GM23338 (cell line): ENCODE measurements around the gene PMVK. TPM values are rescaled to one million over a fixed set of nuclear protein-coding genes. Genes with fewer than 3 reads are reported as not detected.

Experiments used
- ATAC-seq: fragments of 200-7000 bp; cut with Tn5 transposase; 3 replicates; pipeline ENCODE4 v1.9.1; 2020
- DNase-seq: peaks from one replicate; pipeline ENCODE4 v3.0.0-alpha.2; 2015; ENCODE audit warnings: low spot score
- H2AFZ ChIP-seq: fragments of 200-600 bp; sonication (generic); 2 replicates; pipeline ENCODE4 v1.8.0; 2016; ENCODE audit warnings: antibody characterized with exemption, mild to moderate bottlenecking, moderate library complexity
- H3F3A ChIP-seq: fragments of 200-600 bp; sonication (generic); replicated peaks from 2 replicates; pipeline ENCODE4 v1.8.0; 2017; ENCODE audit warnings: antibody characterized with exemption, mixed run types, low read depth
- H3K27ac ChIP-seq: fragments of 200-600 bp; sonication (generic); 2 replicates; pipeline ENCODE4 v1.6.1; 2016; ENCODE audit warnings: low read depth
- H3K27me3 ChIP-seq: fragments of 200-600 bp; sonication (generic); 2 replicates; pipeline ENCODE4 v1.8.0; 2016; ENCODE audit warnings: mild to moderate bottlenecking, mixed run types, moderate library complexity; ENCODE audit not compliant: insufficient read depth
- H3K36me3 ChIP-seq: fragments of 200-600 bp; sonication (generic); 2 replicates; pipeline ENCODE4 v1.8.0; 2016; ENCODE audit warnings: mild to moderate bottlenecking; ENCODE audit not compliant: insufficient read depth
- H3K4me1 ChIP-seq: fragments of 200-600 bp; sonication (generic); 2 replicates; pipeline ENCODE4 v1.8.0; 2016; ENCODE audit warnings: mild to moderate bottlenecking, moderate library complexity; ENCODE audit not compliant: insufficient read depth
- H3K4me2 ChIP-seq: fragments of 200-600 bp; sonication (generic); 2 replicates; pipeline ENCODE4 v1.7.1; 2017; ENCODE audit warnings: mixed run types
- H3K4me3 ChIP-seq: fragments of 200-600 bp; sonication (generic); 2 replicates; pipeline ENCODE4 v1.6.1; 2016; ENCODE audit warnings: mixed run types
- H3K79me2 ChIP-seq: fragments of 200-600 bp; sonication (generic); replicated peaks from 2 replicates; pipeline ENCODE4 v1.8.0; 2017; ENCODE audit warnings: mild to moderate bottlenecking; ENCODE audit not compliant: insufficient read depth
- H3K9me2 ChIP-seq: fragments of 200-600 bp; sonication (generic); 2 replicates; pipeline ENCODE4 v1.8.0; 2017; ENCODE audit not compliant: insufficient read depth
- H4K20me1 ChIP-seq: fragments of 200-600 bp; sonication (generic); replicated peaks from 2 replicates; pipeline ENCODE4 v1.8.0; 2017; ENCODE audit warnings: mild to moderate bottlenecking; ENCODE audit not compliant: insufficient read depth
- H3K27ac Mint-ChIP-seq: 2 replicates; pipeline ENCODE4 v1.8.0; 2020; ENCODE audit warnings: inconsistent platforms, mild to moderate bottlenecking, moderate library complexity, mixed read lengths
- H3K27me3 Mint-ChIP-seq: 3 replicates; pipeline ENCODE4 v1.8.0; 2022; ENCODE audit warnings: low read depth, mild to moderate bottlenecking, moderate library complexity, mixed read lengths, inconsistent platforms; ENCODE audit not compliant: insufficient read depth, poor library complexity
- H3K36me3 Mint-ChIP-seq: 3 replicates; pipeline ENCODE4 v1.8.0; 2021; ENCODE audit warnings: low read depth, mild to moderate bottlenecking, inconsistent platforms, moderate library complexity, mixed read lengths
- H3K4me1 Mint-ChIP-seq: 3 replicates; pipeline ENCODE4 v1.8.0; 2020; ENCODE audit warnings: mild to moderate bottlenecking, inconsistent platforms, mixed read lengths
- H3K4me3 Mint-ChIP-seq: 3 replicates; pipeline ENCODE4 v1.8.0; 2021; ENCODE audit warnings: moderate library complexity, mild to moderate bottlenecking, inconsistent platforms, mixed read lengths
- H3K9me3 Mint-ChIP-seq: 3 replicates; pipeline ENCODE4 v1.8.0; 2020; ENCODE audit warnings: moderate library complexity, mild to moderate bottlenecking, inconsistent platforms, mixed read lengths
- CREB1 ChIP-seq: fragments of 250-450 bp; sonication (Bioruptor Pico); IDR thresholded peaks from 2 replicates; pipeline ENCODE4 v1.5.0; 2020; ENCODE audit warnings: low read depth, mild to moderate bottlenecking, moderate library complexity
- CTCF ChIP-seq, 2 experiments: fragments of 200-600 bp in 1 of 2; sonication (generic) in 1 of 2; conservative IDR thresholded peaks; 2 replicates each; pipeline versions ENCODE4 v1.5.1 to v1.6.1; 2016 to 2017; ENCODE audit warnings: antibody characterized with exemption in 2 of 2, low read depth in 2 of 2, mild to moderate bottlenecking in 2 of 2, moderate library complexity in 1 of 2
- EZH2 ChIP-seq: fragments of 200-600 bp; sonication (generic); IDR thresholded peaks from one replicate; pipeline ENCODE4 v1.8.0; 2017; ENCODE audit warnings: antibody characterized with exemption, mild to moderate bottlenecking, low read depth; ENCODE audit not compliant: unreplicated experiment
- JUNB ChIP-seq: IDR thresholded peaks from one replicate; pipeline ENCODE4 v1.6.1; 2016; ENCODE audit warnings: antibody characterized with exemption; ENCODE audit not compliant: unreplicated experiment
- POLR2AphosphoS5 ChIP-seq: IDR thresholded peaks from 2 replicates; pipeline ENCODE4 v1.6.1; 2016; ENCODE audit warnings: antibody characterized with exemption, low read depth
- STAT1 ChIP-seq: IDR thresholded peaks from one replicate; pipeline ENCODE4 v1.6.1; 2016; ENCODE audit warnings: antibody characterized with exemption; ENCODE audit not compliant: unreplicated experiment
- ZNF331 ChIP-seq: fragments of 250-450 bp; sonication (Bioruptor Pico); IDR thresholded peaks from 2 replicates; pipeline ENCODE4 v1.5.0; 2020; ENCODE audit warnings: low read depth, mild to moderate bottlenecking, moderate library complexity
- polyA plus RNA-seq: library from polyadenylated mRNA; unstranded; fragments of >200 nt; fragmentation: Nextera tagmentation; extraction: Ambion mirVana; gene quantifications from 2 replicates; pipeline ENCODE4 v1.2.1, GENCODE V29; 2016
- total RNA-seq: library from RNA; depleted of rRNA; stranded (reverse); fragments of >200 nt; shearing (Covaris generic); gene quantifications from 2 replicates; pipeline ENCODE4 v1.2.3, GENCODE V29; 2014
- TF ChIP-seq, protein P1 (sequence below): IDR thresholded peaks from 2 replicates; pipeline ENCODE4 v1.6.1; 2016; ENCODE audit warnings: antibody characterized with exemption
- TF ChIP-seq, protein P2 (sequence below): fragments of 250-450 bp; sonication (Bioruptor Pico); IDR thresholded peaks from 2 replicates; pipeline ENCODE4 v1.5.0; 2020; ENCODE audit warnings: mild to moderate bottlenecking, moderate library complexity

PMVK gene
- total and polyA plus RNA-seq, 2 experiments from 2014 or later: 8.1 to 25.0 TPM

DNA sequence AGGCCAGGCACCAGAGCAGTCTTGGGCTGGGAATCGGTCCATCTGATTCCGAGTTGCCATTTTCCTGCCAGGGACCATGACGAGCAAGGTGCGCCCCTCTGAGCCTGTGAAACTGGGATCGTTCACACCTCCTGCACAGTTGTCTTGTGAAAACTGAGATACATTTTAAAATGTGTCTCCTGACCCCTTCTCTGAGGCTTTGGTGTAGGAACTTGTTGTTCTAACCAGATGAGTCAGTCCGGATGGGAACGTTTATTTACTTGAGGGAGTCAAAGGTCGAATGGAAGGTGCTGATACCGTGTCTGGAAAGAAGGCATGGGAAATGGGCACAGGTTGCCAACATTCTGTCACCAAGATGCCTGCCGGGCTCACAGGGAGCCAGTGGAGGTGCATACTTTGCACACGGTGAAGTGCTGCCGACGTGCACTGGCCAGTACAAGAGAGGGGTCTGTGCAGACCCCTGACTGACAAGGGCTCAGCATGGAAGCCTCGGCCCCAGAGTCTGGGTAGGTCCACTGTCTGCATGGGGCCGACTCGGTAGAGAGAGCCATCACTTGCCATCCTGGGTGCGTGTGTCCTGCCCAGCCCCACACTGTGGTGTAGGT, 59.0 kb downstream of the PMVK start:
- no peaks in the 10 kb centered on the region for H3K4me1 ChIP-seq
- H3K79me2 ChIP-seq: no peaks in the 10 kb centered on the region
- no peaks in the 10 kb centered on the region for H3K27me3 ChIP-seq
- TF ChIP-seq JUNB (no peak), STAT1 (no peak), EZH2 (no peak), CREB1 (no peak), ZNF331 (CRISPR knock-in tag) (no peak), POLR2AphosphoS5 (no peak), CTCF (conservative IDR thresholded peaks at IDR 0.05; ENCODE audit: low read depth in 2 of 2) (no peak)
- TF ChIP-seq, protein P1, sequence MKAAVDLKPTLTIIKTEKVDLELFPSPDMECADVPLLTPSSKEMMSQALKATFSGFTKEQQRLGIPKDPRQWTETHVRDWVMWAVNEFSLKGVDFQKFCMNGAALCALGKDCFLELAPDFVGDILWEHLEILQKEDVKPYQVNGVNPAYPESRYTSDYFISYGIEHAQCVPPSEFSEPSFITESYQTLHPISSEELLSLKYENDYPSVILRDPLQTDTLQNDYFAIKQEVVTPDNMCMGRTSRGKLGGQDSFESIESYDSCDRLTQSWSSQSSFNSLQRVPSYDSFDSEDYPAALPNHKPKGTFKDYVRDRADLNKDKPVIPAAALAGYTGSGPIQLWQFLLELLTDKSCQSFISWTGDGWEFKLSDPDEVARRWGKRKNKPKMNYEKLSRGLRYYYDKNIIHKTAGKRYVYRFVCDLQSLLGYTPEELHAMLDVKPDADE: no peak
- Mint-ChIP-seq H3K4me1 (peaks cover 2% of the 10 kb centered on the region; the same call in 1 of the 3 replicates), H3K9me3 (no peaks in the 10 kb centered on the region; the same call in 2 of the 3 replicates), H3K27ac (no peak overlapping the region), H3K36me3 (no peaks in the 10 kb centered on the region), H3K27me3 (peaks cover 15% of the 10 kb centered on the region), H3K4me3 (no peak overlapping the region)
- no peak for ATAC-seq
- no peak overlapping the region for H3K4me2 ChIP-seq
- H3K4me3 ChIP-seq: no peak overlapping the region
- H3K27ac ChIP-seq: no peak overlapping the region
- H2AFZ ChIP-seq: no peak overlapping the region
- no peaks in the 10 kb centered on the region for H3K9me2 ChIP-seq
- no peaks in the 10 kb centered on the region for H3K36me3 ChIP-seq
- no peaks in the 10 kb centered on the region for H3F3A ChIP-seq
- no peak for DNase-seq
- no peaks in the 10 kb centered on the region for H4K20me1 ChIP-seq

GRCh38 chr1:154876842-154877369, 59.6 kb downstream of the PMVK start:
- Mint-ChIP-seq H3K4me1 (peaks cover 2% of the 10 kb centered on the region; the same call in 1 of the 3 replicates), H3K4me3 (no peak overlapping the region), H3K27me3 (peaks cover 15% of the 10 kb centered on the region), H3K9me3 (no peaks in the 10 kb centered on the region; the same call in 2 of the 3 replicates), H3K27ac (no peak overlapping the region), H3K36me3 (no peaks in the 10 kb centered on the region)
- H4K20me1 ChIP-seq: no peaks in the 10 kb centered on the region
- H3K9me2 ChIP-seq: no peaks in the 10 kb centered on the region
- no peaks in the 10 kb centered on the region for H3K27me3 ChIP-seq
- no peaks in the 10 kb centered on the region for H3K4me1 ChIP-seq
- H3K36me3 ChIP-seq: no peaks in the 10 kb centered on the region
- no peak for ATAC-seq
- no peaks in the 10 kb centered on the region for H3F3A ChIP-seq
- H3K4me3 ChIP-seq: no peak overlapping the region
- no peak for DNase-seq
- no peak overlapping the region for H3K4me2 ChIP-seq
- H3K27ac ChIP-seq: no peak overlapping the region
- H2AFZ ChIP-seq: no peak overlapping the region
- H3K79me2 ChIP-seq: no peaks in the 10 kb centered on the region
- TF ChIP-seq CREB1: no peak
- no peak for TF ChIP-seq POLR2AphosphoS5
- TF ChIP-seq, protein P1: no peak
- no peak for TF ChIP-seq JUNB
- TF ChIP-seq STAT1: no peak
- TF ChIP-seq, protein P2, sequence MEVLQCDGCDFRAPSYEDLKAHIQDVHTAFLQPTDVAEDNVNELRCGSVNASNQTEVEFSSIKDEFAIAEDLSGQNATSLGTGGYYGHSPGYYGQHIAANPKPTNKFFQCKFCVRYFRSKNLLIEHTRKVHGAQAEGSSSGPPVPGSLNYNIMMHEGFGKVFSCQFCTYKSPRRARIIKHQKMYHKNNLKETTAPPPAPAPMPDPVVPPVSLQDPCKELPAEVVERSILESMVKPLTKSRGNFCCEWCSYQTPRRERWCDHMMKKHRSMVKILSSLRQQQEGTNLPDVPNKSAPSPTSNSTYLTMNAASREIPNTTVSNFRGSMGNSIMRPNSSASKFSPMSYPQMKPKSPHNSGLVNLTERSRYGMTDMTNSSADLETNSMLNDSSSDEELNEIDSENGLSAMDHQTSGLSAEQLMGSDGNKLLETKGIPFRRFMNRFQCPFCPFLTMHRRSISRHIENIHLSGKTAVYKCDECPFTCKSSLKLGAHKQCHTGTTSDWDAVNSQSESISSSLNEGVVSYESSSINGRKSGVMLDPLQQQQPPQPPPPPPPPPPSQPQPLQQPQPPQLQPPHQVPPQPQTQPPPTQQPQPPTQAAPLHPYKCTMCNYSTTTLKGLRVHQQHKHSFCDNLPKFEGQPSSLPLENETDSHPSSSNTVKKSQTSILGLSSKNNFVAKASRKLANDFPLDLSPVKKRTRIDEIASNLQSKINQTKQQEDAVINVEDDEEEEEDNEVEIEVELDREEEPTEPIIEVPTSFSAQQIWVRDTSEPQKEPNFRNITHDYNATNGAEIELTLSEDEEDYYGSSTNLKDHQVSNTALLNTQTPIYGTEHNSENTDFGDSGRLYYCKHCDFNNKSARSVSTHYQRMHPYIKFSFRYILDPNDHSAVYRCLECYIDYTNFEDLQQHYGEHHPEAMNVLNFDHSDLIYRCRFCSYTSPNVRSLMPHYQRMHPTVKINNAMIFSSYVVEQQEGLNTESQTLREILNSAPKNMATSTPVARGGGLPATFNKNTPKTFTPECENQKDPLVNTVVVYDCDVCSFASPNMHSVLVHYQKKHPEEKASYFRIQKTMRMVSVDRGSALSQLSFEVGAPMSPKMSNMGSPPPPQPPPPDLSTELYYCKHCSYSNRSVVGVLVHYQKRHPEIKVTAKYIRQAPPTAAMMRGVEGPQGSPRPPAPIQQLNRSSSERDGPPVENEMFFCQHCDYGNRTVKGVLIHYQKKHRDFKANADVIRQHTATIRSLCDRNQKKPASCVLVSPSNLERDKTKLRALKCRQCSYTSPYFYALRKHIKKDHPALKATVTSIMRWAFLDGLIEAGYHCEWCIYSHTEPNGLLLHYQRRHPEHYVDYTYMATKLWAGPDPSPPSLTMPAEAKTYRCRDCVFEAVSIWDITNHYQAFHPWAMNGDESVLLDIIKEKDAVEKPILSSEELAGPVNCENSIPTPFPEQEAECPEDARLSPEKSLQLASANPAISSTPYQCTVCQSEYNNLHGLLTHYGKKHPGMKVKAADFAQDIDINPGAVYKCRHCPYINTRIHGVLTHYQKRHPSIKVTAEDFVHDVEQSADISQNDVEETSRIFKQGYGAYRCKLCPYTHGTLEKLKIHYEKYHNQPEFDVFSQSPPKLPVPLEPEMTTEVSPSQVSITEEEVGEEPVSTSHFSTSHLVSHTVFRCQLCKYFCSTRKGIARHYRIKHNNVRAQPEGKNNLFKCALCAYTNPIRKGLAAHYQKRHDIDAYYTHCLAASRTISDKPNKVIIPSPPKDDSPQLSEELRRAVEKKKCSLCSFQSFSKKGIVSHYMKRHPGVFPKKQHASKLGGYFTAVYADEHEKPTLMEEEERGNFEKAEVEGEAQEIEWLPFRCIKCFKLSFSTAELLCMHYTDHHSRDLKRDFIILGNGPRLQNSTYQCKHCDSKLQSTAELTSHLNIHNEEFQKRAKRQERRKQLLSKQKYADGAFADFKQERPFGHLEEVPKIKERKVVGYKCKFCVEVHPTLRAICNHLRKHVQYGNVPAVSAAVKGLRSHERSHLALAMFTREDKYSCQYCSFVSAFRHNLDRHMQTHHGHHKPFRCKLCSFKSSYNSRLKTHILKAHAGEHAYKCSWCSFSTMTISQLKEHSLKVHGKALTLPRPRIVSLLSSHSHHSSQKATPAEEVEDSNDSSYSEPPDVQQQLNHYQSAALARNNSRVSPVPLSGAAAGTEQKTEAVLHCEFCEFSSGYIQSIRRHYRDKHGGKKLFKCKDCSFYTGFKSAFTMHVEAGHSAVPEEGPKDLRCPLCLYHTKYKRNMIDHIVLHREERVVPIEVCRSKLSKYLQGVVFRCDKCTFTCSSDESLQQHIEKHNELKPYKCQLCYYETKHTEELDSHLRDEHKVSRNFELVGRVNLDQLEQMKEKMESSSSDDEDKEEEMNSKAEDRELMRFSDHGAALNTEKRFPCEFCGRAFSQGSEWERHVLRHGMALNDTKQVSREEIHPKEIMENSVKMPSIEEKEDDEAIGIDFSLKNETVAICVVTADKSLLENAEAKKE (CRISPR knock-in tag): no peak
